NCI-H2107 treated with DMSO at 0.1 percent for 48 hours (cell line): ENCODE measurements around the gene FTSJ1.
A peak's percentile ranks its signal among the peaks of the same experiment; 100 is the strongest.
"Not testable (repeated sequence)": the region's sequence is repeated elsewhere in the genome, so short reads cannot be mapped to it uniquely, and the experiment has no call there.

Experiments used
- DNase-seq: peaks from one replicate; lab custom pipeline; 2025; ENCODE audit not compliant: unreplicated experiment; lab: John Stamatoyannopoulos, UW

FTSJ1 gene

DNA sequence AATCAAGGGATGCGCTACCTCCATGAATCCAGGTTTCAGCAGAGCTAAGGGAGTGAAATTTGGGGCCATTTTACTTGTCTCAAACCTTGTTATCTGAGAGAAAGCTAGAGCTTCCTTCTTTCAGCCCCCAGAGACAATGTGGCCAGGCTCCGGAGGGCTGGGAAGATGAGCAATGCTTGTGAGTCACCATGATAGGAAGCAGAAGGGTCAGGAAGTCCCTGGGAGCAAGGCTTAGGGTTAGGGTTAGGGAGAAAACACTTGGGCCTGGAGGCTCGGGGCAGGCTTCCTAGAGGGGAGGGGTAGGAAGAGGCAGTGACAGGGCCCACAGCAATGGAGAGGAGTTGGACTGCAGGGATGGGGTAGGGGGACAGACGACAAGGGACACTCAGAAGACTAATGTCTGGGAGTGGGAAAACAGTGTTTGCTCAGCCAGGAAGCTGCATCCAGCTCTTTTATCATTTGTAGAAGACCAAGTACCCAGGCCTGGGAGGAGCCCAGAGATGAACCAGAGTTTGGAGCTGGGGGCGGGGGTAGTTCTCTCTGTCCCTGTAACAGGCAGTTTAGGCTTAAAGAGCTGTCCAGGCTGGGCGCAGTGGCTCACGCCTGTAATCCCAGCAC, 16.4 kb downstream of the FTSJ1 start:
- DNase-seq = no peak

GRCh38 chrX:48493890-48494364, 17.9 kb downstream of the FTSJ1 start:
- DNase-seq = peak; percentile 27

DNA sequence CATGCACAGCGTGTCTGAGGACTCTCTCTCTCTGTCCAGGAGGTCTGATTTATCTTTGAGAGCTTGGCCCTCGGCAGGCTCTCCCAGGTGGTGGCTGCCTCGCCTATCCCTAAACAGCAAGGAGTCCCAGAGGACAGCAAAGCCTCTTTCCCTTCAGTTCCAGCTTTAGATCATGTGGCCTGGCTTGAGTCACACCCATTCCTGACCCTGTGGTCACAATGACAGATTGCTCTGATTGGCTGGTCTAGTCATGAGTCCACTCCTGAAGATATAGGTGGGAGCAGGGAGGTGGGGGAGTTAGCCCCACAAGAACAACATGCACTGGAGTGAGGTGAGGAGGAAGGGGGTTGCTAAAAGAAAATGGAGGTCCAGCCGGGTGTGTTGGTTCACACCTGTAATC, 20.7 kb downstream of the FTSJ1 start:
- no peak for DNase-seq

- no peak for DNase-seq
Measured at GRCh38 chrX:48497871-48498270, 21.9 kb downstream of the FTSJ1 start.

- DNase-seq = no peak
Measured at GRCh38 chrX:48498374-48498809, 22.4 kb downstream of the FTSJ1 start.

DNA sequence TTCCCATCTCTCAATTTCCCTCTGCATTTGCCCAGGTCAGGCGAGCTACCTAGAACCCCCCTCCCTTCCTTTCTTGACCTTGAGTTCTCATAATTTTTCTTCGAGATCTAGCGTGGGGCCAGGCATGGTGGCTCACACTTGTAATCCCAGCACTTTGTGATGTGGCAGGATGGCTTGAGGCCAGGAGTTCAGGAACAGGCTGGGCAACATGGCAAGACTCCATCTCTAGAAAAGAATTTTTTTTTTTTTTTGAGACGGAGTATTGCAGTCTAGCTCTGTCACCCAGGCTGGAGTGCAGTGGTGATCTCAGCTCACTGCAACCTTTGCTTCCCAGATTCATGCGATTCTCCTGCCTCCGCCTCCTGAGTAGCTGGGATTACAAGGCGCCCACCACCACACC, 28.3 kb downstream of the FTSJ1 start:
- DNase-seq = no peak

DNA sequence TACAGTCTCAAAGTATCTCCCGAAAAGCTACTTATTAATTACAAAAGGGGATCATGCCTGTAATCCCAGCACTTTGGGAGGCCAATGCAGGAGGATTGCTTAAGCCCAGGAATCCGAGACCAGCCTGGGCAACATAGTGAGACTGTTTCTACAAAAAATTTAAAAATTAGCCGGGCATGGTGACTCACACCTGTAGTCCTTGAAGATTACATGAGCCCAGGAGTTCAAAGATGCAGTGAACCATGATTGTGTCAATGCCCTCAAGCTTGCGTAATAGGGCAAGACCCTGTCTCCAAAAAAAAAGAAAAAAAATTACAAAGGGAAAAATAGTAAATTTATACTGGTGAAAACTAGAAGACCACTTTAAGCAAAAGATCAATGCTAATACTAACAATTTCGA, 29.5 kb downstream of the FTSJ1 start:
- no peak for DNase-seq

DNA sequence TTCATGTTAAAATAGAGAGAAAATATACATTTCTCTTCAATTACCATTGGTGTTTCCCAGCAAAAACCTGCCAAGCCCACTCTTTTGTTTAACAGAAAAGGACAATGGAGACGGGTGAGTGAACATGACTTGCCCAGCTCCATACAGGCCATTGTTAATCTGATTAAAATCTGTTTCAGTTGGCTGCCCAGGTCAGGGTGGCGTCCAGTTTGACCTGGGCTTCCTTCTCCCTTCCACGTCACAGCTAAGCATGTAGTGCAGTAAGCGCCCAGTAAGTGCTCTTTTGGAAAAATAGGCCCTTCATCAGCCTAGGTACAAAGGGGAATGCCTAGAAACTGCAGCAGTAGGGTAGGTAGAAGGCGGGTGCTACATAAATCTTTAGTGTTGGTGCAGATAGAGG, 31.2 kb downstream of the FTSJ1 start:
- no peak for DNase-seq

GRCh38 chrX:48508400-48509244, 32.6 kb downstream of the FTSJ1 start, which contains the start of gene PORCN:
Gene PORCN (plus strand): TSS chrX:48508992. CDS start chrX:48509821, 829 bp downstream.
- DNase-seq = peak; percentile 43

DNA sequence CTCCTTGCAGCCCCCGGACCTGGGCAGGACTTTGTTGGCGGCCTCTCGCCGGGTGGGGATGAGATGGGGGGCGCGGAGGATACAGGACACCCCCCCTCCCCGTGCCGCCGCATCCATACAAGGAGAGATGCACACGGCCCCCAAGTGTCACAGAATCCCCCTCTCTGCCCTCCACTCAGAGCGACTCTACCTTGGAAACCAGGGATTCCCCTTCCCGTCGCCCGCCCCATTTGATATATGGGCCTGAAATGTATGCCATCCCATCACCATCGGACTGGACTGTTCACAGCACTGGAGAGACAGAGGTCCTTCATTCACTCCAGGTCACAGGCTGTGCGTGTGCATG, 33.2 kb downstream of the FTSJ1 start:
- no peak for DNase-seq

DNA sequence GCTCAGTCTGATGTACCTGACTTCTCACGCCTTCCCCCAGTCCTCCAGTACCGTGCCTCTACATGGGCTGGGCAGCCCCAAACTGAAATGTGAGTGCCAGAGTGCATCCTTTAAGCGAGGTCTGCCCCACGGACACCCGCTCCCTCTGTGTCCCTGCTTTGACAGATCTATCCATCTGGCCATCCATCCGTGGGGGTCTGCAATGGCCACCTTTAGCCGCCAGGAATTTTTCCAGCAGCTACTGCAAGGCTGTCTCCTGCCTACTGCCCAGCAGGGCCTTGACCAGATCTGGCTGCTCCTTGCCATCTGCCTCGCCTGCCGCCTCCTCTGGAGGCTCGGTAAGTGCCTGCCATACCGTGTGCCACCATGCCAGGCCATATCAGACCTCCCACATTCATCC, 33.6 kb downstream of the FTSJ1 start:
- no peak for DNase-seq

DNA sequence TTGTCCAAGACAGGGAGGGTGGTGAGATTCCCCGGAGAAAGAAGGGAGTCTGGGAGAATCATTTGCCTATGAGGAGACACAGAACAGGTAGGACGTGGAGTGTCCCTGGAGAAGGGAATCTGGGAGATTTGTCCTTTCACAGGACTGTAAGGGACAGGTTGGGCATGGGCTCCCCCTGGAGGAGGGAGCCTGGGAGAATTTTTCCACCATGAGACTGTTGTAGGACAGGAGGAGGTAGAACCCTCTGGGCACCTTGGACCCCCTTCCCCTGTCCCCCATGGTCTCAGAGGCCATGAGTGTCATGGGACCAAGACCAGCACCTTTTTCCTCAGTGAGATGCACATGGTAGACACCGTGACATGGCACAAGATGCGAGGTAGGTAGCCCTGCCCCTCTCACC, 35.6 kb downstream of the FTSJ1 start:
- no peak for DNase-seq

GRCh38 chrX:48512371-48512935, 36.5 kb downstream of the FTSJ1 start:
- no peak for DNase-seq

- no peak for DNase-seq
Measured at GRCh38 chrX:48513670-48514069, 37.7 kb downstream of the FTSJ1 start.

GRCh38 chrX:48514126-48514806, 38.3 kb downstream of the FTSJ1 start:
- DNase-seq = no peak

- DNase-seq = no peak
Measured at GRCh38 chrX:48514868-48515460, 39.0 kb downstream of the FTSJ1 start.

GRCh38 chrX:48515842-48516241, 39.8 kb downstream of the FTSJ1 start:
- no peak for DNase-seq

DNA sequence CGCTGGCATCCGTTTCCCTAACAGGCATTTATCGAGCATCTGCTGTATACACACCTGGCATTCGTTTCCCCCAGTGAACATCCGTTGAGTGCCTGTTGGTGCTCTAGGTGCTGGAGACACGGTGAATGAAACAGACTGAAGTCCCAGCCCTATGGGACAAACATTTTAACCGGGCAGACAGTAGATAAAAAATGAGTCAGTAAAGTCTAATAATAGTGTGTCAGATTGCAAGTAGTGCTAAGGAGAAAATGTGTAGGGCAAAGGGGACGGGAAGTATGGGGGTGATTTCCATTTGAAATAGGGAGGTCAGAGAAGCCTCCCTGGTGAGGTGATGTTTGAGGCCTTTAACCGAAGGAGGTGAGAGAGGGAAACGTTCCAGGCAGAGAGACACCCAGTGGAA, 40.3 kb downstream of the FTSJ1 start:
- no peak for DNase-seq

GRCh38 chrX:48516987-48517386, 41.0 kb downstream of the FTSJ1 start:
- DNase-seq = no peak

- not testable (repeated sequence) for DNase-seq
Measured at GRCh38 chrX:48519481-48519880, 43.5 kb downstream of the FTSJ1 start.

GRCh38 chrX:48520455-48520854, 44.5 kb downstream of the FTSJ1 start:
- DNase-seq = no peak
